ENCODE results near the gene CEP19. TPM values are rescaled to one million over a fixed set of nuclear protein-coding genes. Genes with fewer than 3 reads are reported as not detected.

The CEP19 gene
- total and polyA plus RNA-seq, 2 of the 8 experiments (the other 6 are each of a cell fraction or from before 2014, with no cell fraction given), result 0.95 to 1.6 TPM

DNA sequence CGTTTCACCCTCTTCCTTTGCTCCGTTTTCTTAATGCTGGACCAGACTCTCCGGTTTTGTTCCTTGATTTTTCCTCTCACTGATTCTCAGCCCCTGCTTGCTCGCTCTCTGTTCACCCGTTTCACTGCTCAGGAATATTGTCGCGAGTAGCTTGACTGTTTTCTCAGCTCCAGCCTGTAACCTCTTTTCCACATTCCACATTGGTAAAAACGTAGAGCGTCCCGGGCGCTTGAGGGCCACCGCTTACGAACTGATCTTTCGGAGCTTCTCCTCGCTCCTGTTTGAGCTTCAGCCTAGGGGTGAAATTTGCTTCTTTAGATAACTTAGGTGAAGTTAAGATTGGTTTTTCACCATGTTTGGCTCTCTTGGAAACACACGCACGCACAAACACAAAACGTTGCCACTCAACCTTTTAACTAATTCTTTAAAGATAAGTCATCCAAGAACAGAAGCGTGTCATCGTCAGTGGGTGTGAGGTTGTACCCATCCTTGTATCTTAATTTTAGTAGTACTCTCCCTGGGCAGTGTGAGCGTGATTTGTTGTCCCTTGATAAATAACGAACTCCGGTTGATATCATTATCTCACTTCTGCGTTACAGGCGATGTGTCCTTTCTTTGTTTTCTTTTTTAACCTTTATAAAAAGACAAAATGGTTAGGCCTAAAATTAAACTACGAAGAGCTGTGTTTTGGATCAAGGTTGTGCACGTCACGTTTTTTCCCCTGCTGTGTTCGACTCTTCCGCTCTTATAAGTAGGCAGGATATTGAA, 28.6 kb upstream of the CEP19 start (continued):
- TF ChIP-seq FOSL1 (IDR thresholded peaks at IDR 0.05; ENCODE audit: insufficient read depth, low read depth, low read length), result no peak
- no peak for TF ChIP-seq HDAC6 (IDR thresholded peaks at IDR 0.05; ENCODE audit: low read depth, low read length)
- TF ChIP-seq, protein P1, sequence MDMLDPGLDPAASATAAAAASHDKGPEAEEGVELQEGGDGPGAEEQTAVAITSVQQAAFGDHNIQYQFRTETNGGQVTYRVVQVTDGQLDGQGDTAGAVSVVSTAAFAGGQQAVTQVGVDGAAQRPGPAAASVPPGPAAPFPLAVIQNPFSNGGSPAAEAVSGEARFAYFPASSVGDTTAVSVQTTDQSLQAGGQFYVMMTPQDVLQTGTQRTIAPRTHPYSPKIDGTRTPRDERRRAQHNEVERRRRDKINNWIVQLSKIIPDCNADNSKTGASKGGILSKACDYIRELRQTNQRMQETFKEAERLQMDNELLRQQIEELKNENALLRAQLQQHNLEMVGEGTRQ (IDR thresholded peaks at IDR 0.05; ENCODE audit: low read length), result no peak
- TF ChIP-seq YY1 (IDR thresholded peaks at IDR 0.05; ENCODE audit: low read depth, low read length), result no peak
- TF ChIP-seq, protein P2, sequence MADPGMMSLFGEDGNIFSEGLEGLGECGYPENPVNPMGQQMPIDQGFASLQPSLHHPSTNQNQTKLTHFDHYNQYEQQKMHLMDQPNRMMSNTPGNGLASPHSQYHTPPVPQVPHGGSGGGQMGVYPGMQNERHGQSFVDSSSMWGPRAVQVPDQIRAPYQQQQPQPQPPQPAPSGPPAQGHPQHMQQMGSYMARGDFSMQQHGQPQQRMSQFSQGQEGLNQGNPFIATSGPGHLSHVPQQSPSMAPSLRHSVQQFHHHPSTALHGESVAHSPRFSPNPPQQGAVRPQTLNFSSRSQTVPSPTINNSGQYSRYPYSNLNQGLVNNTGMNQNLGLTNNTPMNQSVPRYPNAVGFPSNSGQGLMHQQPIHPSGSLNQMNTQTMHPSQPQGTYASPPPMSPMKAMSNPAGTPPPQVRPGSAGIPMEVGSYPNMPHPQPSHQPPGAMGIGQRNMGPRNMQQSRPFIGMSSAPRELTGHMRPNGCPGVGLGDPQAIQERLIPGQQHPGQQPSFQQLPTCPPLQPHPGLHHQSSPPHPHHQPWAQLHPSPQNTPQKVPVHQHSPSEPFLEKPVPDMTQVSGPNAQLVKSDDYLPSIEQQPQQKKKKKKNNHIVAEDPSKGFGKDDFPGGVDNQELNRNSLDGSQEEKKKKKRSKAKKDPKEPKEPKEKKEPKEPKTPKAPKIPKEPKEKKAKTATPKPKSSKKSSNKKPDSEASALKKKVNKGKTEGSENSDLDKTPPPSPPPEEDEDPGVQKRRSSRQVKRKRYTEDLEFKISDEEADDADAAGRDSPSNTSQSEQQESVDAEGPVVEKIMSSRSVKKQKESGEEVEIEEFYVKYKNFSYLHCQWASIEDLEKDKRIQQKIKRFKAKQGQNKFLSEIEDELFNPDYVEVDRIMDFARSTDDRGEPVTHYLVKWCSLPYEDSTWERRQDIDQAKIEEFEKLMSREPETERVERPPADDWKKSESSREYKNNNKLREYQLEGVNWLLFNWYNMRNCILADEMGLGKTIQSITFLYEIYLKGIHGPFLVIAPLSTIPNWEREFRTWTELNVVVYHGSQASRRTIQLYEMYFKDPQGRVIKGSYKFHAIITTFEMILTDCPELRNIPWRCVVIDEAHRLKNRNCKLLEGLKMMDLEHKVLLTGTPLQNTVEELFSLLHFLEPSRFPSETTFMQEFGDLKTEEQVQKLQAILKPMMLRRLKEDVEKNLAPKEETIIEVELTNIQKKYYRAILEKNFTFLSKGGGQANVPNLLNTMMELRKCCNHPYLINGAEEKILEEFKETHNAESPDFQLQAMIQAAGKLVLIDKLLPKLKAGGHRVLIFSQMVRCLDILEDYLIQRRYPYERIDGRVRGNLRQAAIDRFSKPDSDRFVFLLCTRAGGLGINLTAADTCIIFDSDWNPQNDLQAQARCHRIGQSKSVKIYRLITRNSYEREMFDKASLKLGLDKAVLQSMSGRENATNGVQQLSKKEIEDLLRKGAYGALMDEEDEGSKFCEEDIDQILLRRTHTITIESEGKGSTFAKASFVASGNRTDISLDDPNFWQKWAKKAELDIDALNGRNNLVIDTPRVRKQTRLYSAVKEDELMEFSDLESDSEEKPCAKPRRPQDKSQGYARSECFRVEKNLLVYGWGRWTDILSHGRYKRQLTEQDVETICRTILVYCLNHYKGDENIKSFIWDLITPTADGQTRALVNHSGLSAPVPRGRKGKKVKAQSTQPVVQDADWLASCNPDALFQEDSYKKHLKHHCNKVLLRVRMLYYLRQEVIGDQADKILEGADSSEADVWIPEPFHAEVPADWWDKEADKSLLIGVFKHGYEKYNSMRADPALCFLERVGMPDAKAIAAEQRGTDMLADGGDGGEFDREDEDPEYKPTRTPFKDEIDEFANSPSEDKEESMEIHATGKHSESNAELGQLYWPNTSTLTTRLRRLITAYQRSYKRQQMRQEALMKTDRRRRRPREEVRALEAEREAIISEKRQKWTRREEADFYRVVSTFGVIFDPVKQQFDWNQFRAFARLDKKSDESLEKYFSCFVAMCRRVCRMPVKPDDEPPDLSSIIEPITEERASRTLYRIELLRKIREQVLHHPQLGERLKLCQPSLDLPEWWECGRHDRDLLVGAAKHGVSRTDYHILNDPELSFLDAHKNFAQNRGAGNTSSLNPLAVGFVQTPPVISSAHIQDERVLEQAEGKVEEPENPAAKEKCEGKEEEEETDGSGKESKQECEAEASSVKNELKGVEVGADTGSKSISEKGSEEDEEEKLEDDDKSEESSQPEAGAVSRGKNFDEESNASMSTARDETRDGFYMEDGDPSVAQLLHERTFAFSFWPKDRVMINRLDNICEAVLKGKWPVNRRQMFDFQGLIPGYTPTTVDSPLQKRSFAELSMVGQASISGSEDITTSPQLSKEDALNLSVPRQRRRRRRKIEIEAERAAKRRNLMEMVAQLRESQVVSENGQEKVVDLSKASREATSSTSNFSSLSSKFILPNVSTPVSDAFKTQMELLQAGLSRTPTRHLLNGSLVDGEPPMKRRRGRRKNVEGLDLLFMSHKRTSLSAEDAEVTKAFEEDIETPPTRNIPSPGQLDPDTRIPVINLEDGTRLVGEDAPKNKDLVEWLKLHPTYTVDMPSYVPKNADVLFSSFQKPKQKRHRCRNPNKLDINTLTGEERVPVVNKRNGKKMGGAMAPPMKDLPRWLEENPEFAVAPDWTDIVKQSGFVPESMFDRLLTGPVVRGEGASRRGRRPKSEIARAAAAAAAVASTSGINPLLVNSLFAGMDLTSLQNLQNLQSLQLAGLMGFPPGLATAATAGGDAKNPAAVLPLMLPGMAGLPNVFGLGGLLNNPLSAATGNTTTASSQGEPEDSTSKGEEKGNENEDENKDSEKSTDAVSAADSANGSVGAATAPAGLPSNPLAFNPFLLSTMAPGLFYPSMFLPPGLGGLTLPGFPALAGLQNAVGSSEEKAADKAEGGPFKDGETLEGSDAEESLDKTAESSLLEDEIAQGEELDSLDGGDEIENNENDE (IDR thresholded peaks at IDR 0.05; ENCODE audit: insufficient replicate concordance, low read length), result no peak
- TF ChIP-seq GABPA (IDR thresholded peaks at IDR 0.05; ENCODE audit: borderline replicate concordance, insufficient read depth, low read length), result no peak
- no peak for TF ChIP-seq TCF12 (IDR thresholded peaks at IDR 0.05; ENCODE audit: low read depth, low read length)
- peak; percentile 77 for TF ChIP-seq SAP30 (IDR thresholded peaks at IDR 0.05; ENCODE audit: insufficient read depth, insufficient replicate concordance, low read length)
- no peak for TF ChIP-seq SP1 (IDR thresholded peaks at IDR 0.05; ENCODE audit: low read depth, low read length)
